ENCODE data around the gene CPED1. TPM values are rescaled to one million over a fixed set of nuclear protein-coding genes. Genes with fewer than 3 reads are reported as not detected.

Gene CPED1
- total and polyA plus RNA-seq, 2 experiments from 2014 or later, result 0.17 to 0.47 TPM

GRCh38 chr7:120991581-120991980, 3.1 kb downstream of the CPED1 start (continued):
- TF ChIP-seq ZNF331 (CRISPR knock-in tag; IDR thresholded peaks at IDR 0.05; ENCODE audit: low read depth) (no peak), ZNF114 (CRISPR knock-in tag; IDR thresholded peaks at IDR 0.05) (no peak), EZH2 (IDR thresholded peaks at IDR 0.05; ENCODE audit: low read depth, unreplicated experiment) (no peak), NANOG (IDR thresholded peaks at IDR 0.05; ENCODE audit: borderline replicate concordance) (no peak), REST (IDR thresholded peaks at IDR 0.05; ENCODE audit: unreplicated experiment) (no peak), STAT1 (IDR thresholded peaks at IDR 0.05; ENCODE audit: unreplicated experiment) (no peak), EZH2phosphoT487 (IDR thresholded peaks at IDR 0.05; ENCODE audit: unreplicated experiment) (no peak), ETS1 (IDR thresholded peaks at IDR 0.05) (no peak)

GRCh38 chr7:120992272-120992964, 3.9 kb downstream of the CPED1 start:
- H3F3A ChIP-seq (replicated peaks; ENCODE audit: low read depth), result no peaks in the 10 kb centered on the region
- no peak overlapping the region for H3K27ac ChIP-seq (ENCODE audit: low read depth)
- no peaks in the 10 kb centered on the region for H4K20me1 ChIP-seq (replicated peaks; ENCODE audit: insufficient read depth)
- no peak overlapping the region for H3K4me3 ChIP-seq
- no peak overlapping the region for H3K4me2 ChIP-seq
- Mint-ChIP-seq H3K27me3 (ENCODE audit: insufficient read depth, low read depth, poor library complexity) (peaks cover 15% of the 10 kb centered on the region), H3K27ac (no peak overlapping the region), H3K4me1 (peaks cover 5% of the 10 kb centered on the region; the same call in 2 of the 3 replicates), H3K4me3 (no peak overlapping the region), H3K9me3 (no peaks in the 10 kb centered on the region), H3K36me3 (ENCODE audit: low read depth) (no peaks in the 10 kb centered on the region)
- peaks cover 18% of the 10 kb centered on the region for H3K27me3 ChIP-seq (ENCODE audit: insufficient read depth)
- H3K9me2 ChIP-seq (ENCODE audit: insufficient read depth), result no peaks in the 10 kb centered on the region
- no peaks in the 10 kb centered on the region for H3K36me3 ChIP-seq (ENCODE audit: insufficient read depth)
- no peak for ATAC-seq
- H2AFZ ChIP-seq, result no peak overlapping the region
- peaks cover 6% of the 10 kb centered on the region for H3K4me1 ChIP-seq (ENCODE audit: insufficient read depth)
- no peaks in the 10 kb centered on the region for H3K79me2 ChIP-seq (replicated peaks; ENCODE audit: insufficient read depth)
- no peak for DNase-seq (ENCODE audit: low spot score)
- TF ChIP-seq POLR2AphosphoS5 (IDR thresholded peaks at IDR 0.05; ENCODE audit: low read depth) (no peak), CTCF (conservative IDR thresholded peaks at IDR 0.05; ENCODE audit: low read depth in 2 of 2) (no peak), EZH2phosphoT487 (IDR thresholded peaks at IDR 0.05; ENCODE audit: unreplicated experiment) (no peak), JUNB (IDR thresholded peaks at IDR 0.05; ENCODE audit: unreplicated experiment) (no peak), ETS1 (IDR thresholded peaks at IDR 0.05) (no peak), ZNF114 (CRISPR knock-in tag; IDR thresholded peaks at IDR 0.05) (no peak), ZNF331 (CRISPR knock-in tag; IDR thresholded peaks at IDR 0.05; ENCODE audit: low read depth) (no peak), CREB1 (CRISPR knock-in tag; IDR thresholded peaks at IDR 0.05; ENCODE audit: low read depth) (no peak), STAT1 (IDR thresholded peaks at IDR 0.05; ENCODE audit: unreplicated experiment) (no peak), REST (IDR thresholded peaks at IDR 0.05; ENCODE audit: unreplicated experiment) (no peak)

Measured in GM23338 (cell line).